ENCODE measurements around the gene ZNF615.
"Not testable (repeated sequence)": the region's sequence is repeated elsewhere in the genome, so short reads cannot be mapped to it uniquely, and the experiment has no call there.

ZNF615 gene

DNA sequence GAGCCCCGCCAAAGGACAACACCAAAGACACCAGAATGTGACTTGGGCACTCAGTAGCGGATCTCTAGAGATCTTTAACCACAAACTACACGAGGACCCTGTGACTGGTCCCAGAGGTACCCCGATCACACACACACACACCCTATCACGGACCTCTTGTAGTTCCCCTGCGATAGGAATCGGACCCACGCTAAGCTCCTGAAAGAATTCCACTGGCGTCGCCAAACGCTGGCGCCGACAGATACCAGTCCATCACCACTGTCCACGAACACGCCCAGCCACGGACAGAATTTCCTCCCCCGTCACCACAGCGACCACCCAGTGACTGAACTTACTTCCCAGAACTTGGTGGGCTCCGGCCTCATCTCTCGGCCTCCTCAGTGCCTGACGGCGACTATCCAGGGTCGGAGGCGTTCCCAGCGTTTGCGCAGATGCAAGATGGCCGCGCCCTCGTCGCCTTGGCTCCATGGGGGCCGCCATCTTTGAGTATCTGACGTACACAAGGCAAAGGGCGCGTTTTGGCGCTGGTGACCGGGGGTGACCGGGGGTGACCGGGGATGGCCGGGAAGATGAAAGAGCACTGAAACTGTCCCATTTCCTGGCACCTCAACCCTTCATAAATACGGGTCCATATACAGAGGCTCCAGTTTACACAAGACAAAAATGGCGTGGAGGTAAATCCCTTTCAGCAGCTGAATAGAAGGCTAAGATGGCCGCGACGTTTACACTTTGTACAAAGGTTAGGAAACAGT is at the start of gene ZNF615:
TSS of gene ZNF615 (minus strand) at position 406 of the 752 bp plus-strand sequence. CDS start 4,500 bp downstream, outside the sequence.
- peak; percentile 29 for DNase-seq

DNA sequence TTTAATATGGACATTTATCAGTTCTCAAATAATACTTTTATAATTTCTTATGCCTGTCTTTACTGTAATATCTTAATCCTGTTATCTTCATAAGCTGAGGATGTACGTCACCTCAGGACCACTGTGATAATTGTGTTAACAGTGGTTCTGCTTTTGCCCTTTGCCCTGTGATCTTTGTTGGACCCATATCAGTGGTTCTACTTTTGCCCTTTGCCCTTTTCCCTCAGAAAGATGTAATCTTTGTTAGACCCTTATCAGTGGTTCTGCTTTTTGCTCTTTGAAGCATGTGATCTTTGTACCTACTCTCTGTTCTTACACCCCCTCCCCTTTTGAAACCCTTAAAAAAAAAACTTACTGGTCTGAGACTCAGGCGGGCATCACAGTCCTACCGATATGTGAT is 48.5 kb upstream of the ZNF615 start:
- DNase-seq, result not testable (repeated sequence)

DNA sequence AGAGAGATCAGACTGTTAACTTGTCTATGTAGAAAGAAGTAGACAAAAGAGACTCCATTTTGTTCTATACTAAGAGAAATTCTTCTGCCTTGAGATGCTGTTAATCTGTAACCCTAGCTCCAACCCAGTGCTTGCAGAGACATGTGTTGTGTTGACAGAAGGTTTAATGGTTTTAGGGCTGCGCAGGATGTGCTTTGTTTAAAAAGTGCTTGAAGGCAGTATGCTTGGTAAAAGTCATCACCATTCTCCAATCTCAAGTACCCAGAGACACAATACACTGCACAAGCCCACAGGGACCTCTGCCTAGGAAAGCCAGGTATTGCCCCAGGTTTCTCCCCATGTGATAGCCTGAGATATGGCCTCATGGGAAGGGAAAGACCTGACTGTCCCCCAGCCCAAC is 43.7 kb upstream of the ZNF615 start:
- DNase-seq, result not testable (repeated sequence)

DNA sequence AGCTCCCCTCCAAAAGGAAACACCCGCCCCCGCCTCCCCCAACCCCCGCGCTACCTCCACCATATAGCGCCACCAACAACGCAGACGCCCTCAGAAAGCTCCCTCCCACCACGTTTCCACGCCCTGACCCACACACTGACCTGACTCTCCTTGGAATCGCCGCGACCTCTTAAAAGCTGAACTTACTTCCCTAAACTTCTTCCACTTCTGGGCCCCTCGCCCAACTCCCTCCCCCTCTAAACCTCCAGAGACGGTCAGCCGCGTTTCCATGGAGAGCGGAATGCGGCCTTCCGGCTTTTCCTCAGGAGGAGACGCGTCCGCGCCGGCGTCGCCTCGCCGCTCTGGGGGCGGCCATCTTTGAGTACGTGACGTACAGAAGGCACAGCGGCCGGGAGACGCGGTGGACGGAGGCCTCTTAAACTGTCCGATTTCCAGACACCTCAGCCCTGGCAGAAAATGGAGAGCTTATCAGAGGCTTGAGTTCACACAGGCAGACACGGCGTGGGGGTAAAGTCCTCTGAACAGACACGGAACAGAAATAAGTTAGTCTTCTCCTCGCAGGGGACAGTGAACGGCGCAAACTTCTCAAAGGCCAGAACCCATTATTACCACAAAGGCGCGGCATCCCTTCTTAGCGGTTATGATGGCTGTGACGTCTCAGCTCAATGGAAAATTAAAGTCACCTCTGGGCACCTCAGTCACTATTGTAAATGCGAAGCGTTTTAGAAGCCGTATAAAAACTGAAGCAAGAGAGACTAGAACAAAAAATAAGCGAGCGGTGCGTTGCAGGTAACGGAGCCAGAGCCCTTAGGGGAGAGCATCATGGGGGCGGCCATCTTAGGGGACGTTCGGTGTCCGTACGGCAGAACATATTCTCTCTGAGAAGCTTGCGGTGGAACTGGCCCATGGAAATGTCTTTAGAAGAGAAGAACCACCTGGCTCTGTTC is 40.8 kb upstream of the ZNF615 start, which contains the start of gene ZNF432:
TSS of gene ZNF432 (minus strand) at position 284 of the 947 bp plus-strand sequence. CDS start 1,970 bp downstream, outside the sequence.
- DNase-seq, result no peak

DNA sequence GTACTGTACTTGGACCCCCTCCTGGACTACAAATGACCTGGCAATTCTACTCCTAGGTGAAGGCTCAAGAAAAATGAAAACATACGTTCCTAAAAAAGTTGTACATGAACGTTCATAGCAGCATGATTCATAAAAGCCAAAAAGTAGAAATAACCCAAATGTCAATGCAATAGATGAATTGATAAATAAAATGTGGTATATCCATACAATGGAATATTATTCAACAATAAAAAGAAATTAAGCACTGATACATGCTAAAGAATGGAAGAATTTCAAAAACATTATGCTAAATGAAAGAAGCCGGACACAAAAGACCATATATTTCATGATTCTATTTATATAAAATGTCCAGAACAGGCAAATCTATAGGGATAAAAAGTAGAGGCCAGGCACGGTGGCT is 31.2 kb upstream of the ZNF615 start:
- no peak for DNase-seq

DNA sequence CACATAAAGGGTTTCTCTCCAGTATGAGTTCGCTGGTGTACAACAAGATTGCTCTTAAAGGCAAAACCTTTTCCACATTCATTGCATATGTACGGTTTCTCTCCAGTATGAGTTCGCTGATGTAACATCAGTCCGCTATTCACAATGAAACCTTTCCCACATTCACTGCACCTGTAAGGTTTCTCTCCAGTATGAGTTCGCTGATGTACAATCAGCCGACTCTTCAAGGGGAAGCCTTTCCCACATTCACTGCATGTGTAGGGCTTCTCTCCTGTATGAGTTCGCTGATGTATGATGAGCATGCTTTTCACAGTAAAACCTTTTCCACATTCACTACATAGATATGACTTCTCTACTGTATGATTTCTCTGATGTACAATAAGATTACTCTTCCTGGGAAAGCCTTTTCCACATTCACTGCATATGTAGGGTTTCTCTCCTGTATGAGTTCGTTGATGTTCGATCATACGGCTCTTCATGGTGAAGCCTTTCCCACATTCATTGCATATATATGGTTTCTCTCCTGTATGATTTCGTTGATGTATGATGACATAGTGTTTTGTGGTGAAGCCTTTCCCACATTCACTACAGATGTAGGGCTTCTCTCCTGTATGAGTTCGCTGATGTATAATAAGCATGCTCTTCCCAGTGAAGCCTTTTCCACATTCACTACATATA is 26.2 kb upstream of the ZNF615 start:
- DNase-seq, result no peak

DNA sequence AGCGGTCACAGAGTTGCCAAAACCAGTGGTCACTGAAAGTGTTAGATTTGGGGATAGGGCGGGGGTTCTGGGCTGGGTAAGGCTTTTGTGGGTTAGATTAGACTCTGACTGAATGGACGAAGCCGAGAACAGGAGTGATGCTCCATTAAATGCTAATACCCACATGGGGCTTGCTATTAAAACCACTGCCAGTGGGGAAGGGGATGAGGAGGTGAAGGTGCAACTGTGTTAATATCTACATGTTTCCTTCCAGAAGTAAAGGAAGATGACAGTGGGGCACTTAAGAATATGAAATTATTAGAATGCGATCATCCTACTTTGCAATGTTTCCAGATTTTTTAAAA is 20.7 kb upstream of the ZNF615 start:
- no peak for DNase-seq

DNA sequence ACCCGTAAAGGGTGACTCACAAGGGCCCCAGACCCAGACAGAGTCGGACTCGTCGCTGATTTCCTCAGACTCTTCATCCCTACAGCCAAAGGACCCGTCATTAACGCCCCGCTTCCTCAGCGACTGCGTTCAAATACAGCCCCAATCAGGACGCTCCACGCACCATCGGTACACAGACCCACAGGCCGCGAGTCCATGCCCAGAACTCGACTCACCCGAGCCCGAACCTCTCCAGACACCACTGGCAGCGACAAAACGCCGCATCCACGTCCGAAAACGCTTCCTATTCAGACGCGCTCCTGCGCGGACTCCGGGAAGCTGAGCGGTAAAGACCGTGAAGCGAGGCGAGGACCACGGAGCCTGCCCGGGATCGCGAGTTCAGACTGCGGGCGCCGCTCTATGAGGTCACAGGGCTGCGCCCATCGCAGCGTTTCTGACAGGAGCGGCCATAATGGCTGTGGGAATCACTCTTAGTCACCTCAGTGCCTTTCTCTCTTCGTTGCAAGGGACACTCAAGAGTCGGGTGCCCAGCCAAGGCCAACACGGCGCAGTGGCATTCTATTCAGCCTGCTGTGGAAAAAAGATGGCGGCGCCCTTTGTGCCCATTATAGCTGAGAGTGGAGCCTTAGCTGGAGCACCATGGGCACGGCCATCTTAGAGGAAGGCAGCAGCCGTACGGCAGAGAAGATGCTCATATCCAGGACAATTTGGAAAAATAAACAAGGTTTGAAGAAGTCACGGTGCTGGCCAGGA is 20.2 kb upstream of the ZNF615 start, which contains the start of gene ZNF614:
TSS of gene ZNF614 (minus strand) at position 353 of the 753 bp plus-strand sequence. CDS start 2,634 bp downstream, outside the sequence.
- peak; percentile 41 for DNase-seq

DNA sequence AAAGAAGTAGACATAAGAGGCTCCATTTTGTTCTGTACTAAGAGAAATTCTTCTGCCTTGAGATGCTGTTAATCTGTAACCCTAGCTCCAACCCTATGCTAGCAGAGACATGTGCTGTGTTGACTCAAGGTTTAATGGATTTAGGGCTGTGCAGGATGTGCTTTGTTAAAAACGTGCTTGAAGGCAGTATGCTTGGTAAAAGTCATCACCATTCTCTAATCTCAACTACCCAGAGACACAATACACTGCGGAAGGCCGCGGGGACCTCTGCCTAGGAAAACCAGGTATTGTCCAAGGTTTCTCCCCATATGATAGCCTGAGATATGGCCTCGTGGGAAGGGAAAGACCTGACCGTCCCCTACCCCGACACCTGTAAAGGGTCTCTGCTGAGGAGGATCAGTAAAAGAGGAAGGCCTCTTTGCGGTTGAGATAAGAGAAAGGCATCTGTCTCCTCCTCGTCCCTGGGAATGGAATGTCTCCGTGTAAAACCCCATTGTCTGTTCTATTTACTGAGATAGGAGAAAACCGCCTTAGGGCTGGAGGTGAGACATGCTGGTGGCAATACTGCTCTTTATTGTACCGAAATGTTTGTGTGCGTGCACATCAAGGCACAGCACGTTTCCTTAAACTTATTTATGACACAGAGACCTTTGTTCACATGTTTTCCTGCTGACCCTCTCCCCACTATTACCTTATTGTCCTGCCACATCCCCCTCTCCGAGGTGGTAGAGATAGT is 18.4 kb upstream of the ZNF615 start:
- DNase-seq, result not testable (repeated sequence)

DNA sequence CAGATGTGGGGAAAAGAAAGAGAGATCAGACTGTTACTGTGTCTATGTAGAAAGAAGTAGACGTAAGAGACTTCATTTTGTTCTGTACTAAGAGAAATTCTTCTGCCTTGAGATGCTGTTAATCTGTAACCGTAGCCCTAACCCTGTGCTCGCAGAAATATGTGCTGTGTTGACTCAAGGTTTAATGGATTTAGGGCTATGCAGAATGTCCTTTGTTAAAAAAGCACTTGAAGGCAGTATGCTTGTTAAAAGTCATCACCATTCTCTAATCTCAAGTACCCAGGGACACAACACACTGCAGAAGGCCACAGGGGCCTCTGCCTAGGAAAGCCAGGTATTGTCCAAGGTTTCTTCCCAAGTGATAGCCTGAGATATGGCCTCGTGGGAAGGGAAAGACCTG is 16.5 kb upstream of the ZNF615 start:
- DNase-seq, result not testable (repeated sequence)

DNA sequence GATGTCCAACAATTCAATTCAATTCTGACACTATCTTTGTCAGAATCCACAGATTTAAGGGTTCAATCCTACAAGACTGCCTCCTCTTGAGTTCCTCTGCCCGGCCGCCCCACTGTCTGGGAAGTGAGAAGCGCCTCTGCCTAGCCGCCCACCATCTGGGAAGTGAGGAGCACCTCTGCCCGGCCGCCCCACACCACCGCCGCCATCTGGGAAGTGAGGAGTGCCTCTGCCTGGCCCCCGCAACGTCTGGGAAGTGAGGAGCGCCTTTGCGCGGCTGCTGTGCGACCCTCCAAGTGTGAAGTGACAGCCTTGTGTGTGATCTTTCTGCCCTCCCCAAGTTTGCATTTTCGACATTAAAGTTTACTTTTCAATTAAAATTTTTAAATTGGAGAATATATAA is 14.2 kb upstream of the ZNF615 start:
- DNase-seq, result no peak

DNA sequence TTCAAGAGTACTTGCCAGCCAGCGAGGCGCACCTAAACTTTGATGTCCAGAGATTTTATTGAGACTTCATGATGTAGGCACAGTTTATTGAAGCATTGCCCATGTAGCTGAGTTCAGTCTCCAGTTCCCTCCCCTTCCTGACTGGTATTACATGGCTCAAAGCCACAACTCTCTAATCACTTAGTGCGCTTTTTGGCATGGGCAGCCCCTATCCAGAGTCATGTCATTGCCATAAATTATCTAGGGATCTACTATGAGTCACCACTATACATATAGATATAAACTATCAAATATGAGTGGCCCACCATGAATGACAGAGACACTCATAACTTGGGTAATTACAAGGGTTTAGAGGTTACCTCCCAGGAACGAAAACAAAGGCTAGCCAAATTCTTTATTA is 12.5 kb upstream of the ZNF615 start:
- no peak for DNase-seq

DNA sequence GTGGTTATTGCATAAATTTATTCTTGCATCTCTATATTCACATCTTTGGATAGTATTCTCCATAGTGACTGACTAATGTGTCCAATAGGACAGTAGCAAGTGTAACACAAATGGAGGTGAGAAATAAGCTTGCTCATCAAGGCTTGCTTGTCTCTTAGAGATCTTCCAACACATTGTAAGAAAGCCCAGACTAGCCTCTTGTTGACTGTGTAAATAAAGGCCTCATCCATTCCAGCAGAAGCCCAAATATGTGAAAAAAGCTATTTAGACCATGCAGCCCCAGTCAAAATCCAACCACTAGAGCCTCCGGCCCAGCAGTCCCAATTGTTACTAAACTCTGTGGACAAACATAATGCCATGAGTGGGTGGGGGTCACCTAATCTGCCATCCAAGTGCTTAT is 2.7 kb upstream of the ZNF615 start:
- DNase-seq, result no peak

DNA sequence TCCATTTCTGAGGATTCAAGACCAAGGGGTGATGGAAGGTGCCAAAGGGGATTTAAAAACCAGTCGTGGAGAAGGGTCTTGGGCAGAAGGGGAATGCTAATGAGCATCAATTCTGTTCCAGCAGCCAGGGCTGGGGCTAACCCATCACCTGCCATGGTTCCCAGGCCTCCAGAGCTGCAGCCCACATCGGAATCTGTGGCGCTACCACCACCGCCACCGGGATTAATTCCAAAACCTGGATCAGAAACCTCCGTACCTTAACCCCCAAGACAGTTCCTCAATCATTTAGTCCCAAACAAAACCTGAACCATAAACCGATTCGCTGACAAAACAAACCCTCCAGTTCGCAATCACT is 583 bp downstream of the ZNF615 start:
- DNase-seq, result no peak

DNA sequence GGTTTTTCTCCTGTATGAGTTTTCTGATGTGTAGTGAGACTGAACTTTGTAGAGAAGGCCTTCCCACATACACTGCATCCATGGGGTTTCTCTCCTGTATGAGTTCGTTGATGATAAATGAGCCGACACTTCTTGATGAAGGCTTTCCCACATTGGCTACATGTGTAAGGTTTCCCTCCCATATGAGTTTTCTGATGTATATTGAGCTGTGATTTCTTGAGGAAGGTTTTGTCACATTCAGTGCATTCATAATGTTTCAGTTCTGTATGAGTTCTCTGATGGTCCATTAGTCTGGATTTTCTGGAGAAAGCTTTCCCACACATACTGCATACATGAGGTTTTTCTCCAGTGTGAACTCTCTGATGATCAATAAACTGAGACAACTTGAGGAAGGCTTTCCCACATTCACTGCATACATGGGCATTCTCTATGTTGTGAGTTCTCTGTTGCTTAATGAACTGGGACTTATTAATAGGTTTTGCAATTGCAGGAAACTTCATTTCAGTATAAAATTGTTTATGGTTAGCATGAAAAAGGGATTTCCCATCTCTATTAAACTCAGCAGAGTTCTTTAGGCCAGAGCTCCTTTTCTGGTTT is 13.9 kb downstream of the ZNF615 start:
- no peak for DNase-seq

DNA sequence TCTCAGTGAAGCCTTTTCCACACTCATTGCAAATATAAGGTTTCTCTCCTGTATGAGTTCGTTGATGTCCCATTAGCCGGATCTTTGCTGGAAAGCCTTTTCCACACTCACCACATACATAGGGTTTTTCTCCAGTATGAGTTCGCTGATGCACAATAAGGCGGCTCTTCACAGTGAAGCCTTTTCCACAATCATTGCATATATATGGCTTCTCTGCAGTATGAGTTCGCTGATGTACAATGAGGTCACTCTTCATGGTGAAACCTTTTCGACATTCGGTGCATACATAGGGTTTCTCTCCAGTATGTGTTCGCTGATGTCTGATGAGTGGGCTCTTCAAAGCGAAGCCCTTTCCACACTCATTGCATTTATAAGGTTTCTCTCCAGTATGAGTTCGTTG is 14.6 kb downstream of the ZNF615 start:
- DNase-seq, result no peak

DNA sequence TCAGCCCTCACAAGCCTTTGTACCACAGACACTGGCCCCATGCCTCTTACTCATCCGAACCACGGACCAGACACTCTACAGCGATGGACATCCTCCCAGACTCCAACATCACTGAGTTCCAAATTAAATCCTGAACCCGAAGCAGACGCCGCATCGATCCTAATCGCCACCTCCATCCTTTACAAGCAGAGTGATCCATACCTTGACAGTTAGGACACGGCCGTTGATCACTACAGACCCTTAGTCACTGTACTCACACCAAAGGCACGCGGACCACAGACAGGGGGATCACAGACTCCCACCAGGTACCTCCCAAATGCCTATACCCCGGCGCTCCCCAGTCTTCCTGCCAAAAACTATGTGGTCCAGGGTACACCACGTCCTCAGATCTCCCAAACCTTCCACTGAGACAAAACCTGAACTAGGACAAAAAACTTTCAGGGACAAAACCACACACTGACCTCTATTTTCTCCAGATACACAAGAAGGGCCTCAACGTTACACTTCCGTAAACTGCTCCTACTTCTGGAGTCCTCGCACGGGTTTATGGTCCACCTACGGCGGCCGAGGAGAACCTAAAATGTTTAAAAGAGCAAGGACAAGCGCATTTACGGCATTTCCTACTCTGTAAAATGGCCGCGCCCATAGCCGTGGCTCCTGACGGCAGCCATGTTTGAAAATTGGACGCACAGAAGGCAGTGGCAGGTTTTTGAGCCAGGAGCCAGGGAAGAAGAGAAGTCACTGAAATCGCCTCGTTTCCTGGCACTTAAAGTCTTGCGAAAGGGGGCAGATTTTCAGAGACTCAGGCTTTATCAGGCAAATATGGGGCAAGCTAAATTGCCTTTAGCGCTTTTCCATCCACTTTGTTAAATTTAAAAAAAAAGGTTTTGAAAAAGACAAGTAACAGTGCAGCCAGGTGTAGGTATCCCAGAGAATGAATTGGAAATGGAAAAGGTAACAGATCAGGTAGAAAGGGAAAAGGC is 21.4 kb downstream of the ZNF615 start, which contains the start of gene ZNF350:
TSS of gene ZNF350 (minus strand) at position 532 of the 983 bp plus-strand sequence. CDS start 12,480 bp downstream, outside the sequence.
- DNase-seq, result peak; percentile 31

DNA sequence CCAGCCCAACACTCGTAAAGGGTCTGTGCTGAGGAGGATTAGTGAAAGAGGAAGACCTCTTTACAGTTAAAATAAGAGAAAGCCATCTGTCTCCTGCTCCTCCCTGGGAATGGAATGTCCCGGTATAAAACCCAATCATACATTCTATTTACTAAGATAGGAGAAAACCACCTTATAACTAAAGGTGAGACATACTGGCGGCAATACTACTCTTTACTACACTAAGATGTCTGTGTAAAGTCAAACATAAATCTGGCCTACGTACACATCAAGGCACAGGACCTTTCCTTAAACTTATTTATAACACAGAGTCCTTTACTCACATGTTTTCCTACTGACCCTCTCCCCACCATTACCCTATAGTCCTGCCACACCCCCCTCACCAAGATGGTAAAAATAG is 24.6 kb downstream of the ZNF615 start:
- no peak for DNase-seq

DNA sequence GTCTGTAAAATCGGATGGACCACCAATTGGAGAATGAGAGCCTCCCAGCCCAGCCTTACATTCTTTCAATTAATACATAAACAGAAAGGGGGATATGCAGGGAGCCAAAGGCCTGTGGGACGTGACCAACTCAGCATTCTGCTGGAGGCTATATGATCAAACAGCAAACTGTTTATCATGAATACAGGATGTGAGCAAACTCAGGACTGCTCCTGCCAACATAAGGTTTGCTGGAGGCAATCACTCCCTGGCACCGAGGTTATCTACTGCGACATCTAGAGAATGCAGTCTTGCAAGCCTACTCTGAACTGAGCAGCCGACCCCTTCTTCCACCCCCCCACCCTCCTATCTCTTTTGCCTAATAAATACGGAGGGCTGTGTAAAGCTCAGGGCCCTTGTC is 27.1 kb downstream of the ZNF615 start:
- DNase-seq, result not testable (repeated sequence)

All from 8988T (cell line).